Cardiac muscle cell (in vitro differentiated cells and primary cell): ENCODE results near the gene ARHGAP15. TPM values are rescaled to one million over a fixed set of nuclear protein-coding genes. Genes with fewer than 3 reads are reported as not detected.

Source experiments
- DNase-seq, 2 donors: peaks; one replicate each; pipeline versions ENCODE4 v3.0.0 to v3.0.0-alpha.2; 2010 to 2017; ENCODE audit warnings: low read depth in 1 of 2, low spot score in 1 of 2
- H3K27ac ChIP-seq: fragments of 200-600 bp; sonication (generic); 2 replicates; pipeline ENCODE4 v1.5.1; 2016
- H3K27me3 ChIP-seq: fragments of 200-600 bp; sonication (generic); 2 replicates; pipeline ENCODE4 v1.6.0; 2016; ENCODE audit warnings: control low read depth
- H3K36me3 ChIP-seq: fragments of 200-600 bp; sonication (generic); 2 replicates; pipeline ENCODE4 v1.5.1; 2016; ENCODE audit warnings: control low read depth
- H3K4me1 ChIP-seq: fragments of 200-600 bp; sonication (generic); 2 replicates; pipeline ENCODE4 v1.8.1; 2017; ENCODE audit warnings: low read depth, mild to moderate bottlenecking, mixed run types
- H3K4me3 ChIP-seq: fragments of 200-600 bp; sonication (generic); 2 replicates; pipeline ENCODE4 v1.5.1; 2016; ENCODE audit warnings: mild to moderate bottlenecking
- H3K9me3 ChIP-seq: fragments of 200-600 bp; sonication (generic); 2 replicates; pipeline ENCODE4 v1.5.1; 2017; ENCODE audit warnings: low read depth, mild to moderate bottlenecking, control low read depth
- CTCF ChIP-seq: IDR thresholded peaks from 2 replicates; pipeline ENCODE4 v1.5.1; 2012; ENCODE audit warnings: low read depth, mild to moderate bottlenecking, low read length
- polyA plus RNA-seq: library from polyadenylated mRNA; unstranded; fragments of >200 nt; fragmentation: Nextera tagmentation; extraction: Ambion mirVana; gene quantifications from 2 replicates; pipeline ENCODE4 v1.2.1, GENCODE V29; 2016
- total RNA-seq: library from RNA; depleted of rRNA; stranded (reverse); fragments of >200 nt; gene quantifications from 2 replicates; pipeline ENCODE4 v1.2.3, GENCODE V29; 2016

Gene ARHGAP15
- total RNA-seq (not detected in 2 replicates), polyA plus RNA-seq (not detected in 2 replicates)

DNA sequence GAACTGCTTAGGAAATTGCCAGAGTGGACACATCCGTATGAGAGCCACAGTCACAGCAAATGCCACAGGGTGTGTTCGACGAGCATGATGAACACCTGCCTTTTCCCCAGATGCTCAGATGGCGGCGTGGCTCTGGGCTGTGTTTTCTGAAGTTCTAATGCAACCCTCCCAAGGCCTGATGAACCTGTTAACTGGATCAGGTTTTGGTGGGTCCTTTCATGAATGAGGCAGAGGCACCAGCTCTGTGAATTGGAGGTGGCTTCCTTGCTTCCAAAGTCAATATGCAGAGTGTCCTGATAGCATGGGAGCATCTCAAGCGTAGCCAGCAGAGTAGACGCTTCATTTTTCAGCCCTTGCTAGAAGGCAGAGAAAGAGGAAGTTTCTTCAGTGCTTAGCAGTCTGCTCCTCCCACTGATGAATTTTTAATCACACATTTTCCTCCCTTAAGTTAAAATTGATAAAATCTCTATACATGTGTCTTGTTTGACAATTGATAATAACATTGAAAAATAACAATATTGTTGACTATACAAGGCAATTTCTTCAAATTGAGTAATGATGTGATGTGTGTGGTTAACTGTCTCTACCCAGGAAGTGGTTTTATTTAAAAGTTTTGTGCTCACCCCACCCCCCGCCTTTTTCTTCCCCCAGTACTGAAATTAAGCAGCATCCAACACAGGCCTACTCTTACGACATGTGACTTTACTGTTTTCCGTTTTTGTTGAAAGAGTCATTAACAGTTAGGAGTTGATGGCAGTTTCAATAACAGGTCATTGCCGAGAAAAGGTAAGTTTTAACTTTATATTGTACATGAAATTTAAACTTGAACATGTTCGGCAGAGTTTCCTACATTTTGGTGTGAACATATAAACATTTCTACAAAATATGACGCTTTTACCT lies at the start of gene ARHGAP15:
Gene ARHGAP15 (plus strand): TSS at position 739 of the 900 bp plus-strand sequence.
- Histone ChIP-seq H3K27me3 (no peaks in the 10 kb centered on the region), H3K4me1 (no peaks in the 10 kb centered on the region), H3K9me3 (no peaks in the 10 kb centered on the region), H3K4me3 (no peak within 1 kb of the TSS), H3K27ac (no peak within 1 kb of the TSS), H3K36me3 (no peaks in the 10 kb centered on the region)
- no peak for DNase-seq
- TF ChIP-seq CTCF = no peak

GRCh38 chr2:143081616-143082015 lies 47.6 kb upstream of the ARHGAP15 start:
- DNase-seq = no peak
- Histone ChIP-seq H3K27me3 (no peaks in the 10 kb centered on the region), H3K27ac (no peak overlapping the region), H3K36me3 (no peaks in the 10 kb centered on the region), H3K9me3 (no peaks in the 10 kb centered on the region), H3K4me3 (no peak overlapping the region), H3K4me1 (no peaks in the 10 kb centered on the region)
- no peak for TF ChIP-seq CTCF

DNA sequence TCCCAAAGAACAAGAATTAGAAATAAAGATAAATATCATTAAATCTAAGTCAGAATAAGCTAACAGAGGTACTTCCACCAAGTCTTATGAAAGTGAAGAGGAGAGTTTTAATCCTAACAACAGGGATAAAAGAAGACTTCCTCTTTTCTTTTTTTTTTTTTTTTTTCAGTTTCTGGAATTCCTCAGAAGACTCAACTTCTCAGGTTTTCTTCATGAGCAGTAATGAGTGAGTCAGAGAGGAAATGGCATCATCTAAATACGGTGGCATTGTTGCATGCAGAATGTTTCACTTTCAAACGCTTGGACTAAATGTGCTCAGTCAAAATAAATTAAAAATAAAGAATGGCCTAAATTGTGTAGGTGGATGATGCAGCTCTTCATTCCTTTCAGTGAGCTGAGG lies 45.6 kb upstream of the ARHGAP15 start:
- peak in 1 of 2 donors; percentile 71 for DNase-seq

GRCh38 chr2:143084462-143084861 lies 44.8 kb upstream of the ARHGAP15 start:
- H3K4me1 ChIP-seq = no peaks in the 10 kb centered on the region
- H3K9me3 ChIP-seq = no peaks in the 10 kb centered on the region
- no peaks in the 10 kb centered on the region for H3K36me3 ChIP-seq
- H3K4me3 ChIP-seq = no peak overlapping the region
- H3K27me3 ChIP-seq = no peaks in the 10 kb centered on the region
- DNase-seq = no peak
- TF ChIP-seq CTCF = no peak
- H3K27ac ChIP-seq = no peak overlapping the region

More for the DNA sequence above, 45.6 kb upstream of the ARHGAP15 start:
- H3K4me3 ChIP-seq = no peak overlapping the region
- H3K4me1 ChIP-seq = no peaks in the 10 kb centered on the region
- H3K27me3 ChIP-seq = no peaks in the 10 kb centered on the region
- TF ChIP-seq CTCF = no peak
- H3K27ac ChIP-seq = no peak overlapping the region
- no peaks in the 10 kb centered on the region for H3K36me3 ChIP-seq
- no peaks in the 10 kb centered on the region for H3K9me3 ChIP-seq

DNA sequence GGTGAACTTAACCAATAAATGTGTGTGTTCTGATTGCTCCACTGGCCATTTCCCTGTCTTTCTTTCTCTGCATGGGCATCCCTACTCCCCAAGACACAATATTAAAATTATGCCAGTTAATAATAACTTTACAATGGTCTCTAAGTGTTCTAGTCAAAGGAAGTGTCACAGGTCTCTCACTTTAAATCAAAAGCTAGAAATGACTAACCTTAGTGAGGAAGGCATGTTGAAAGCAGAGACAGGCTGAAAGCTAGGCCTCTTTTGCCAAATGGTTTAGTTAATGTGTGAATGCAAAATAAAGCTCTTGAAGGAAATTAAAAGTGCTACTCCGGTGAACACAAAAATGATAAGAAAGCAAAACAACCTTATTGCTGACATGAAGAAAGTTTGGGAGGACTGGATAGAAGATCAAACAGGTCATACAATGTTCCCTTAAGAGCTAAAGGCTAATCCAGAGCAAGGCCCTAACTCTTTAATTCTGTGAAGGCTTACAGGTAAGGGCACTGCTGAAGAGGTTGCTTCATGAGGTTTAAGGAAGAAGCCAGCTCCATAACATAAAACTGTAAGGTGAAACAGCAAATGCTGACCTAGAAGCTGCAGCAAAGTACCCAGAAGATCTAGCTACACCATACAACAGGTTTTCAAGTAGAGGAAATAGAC lies 44.0 kb upstream of the ARHGAP15 start:
- no peaks in the 10 kb centered on the region for H3K27me3 ChIP-seq
- DNase-seq = no peak
- no peak overlapping the region for H3K4me3 ChIP-seq
- H3K4me1 ChIP-seq = no peaks in the 10 kb centered on the region
- no peak overlapping the region for H3K27ac ChIP-seq
- no peaks in the 10 kb centered on the region for H3K9me3 ChIP-seq
- TF ChIP-seq CTCF = no peak
- H3K36me3 ChIP-seq = no peaks in the 10 kb centered on the region
